HG03064 (cell line): ENCODE results near the gene GOLIM4.

Experiments used
- ATAC-seq: cut with Tn5 transposase; IDR thresholded peaks from one replicate; pipeline ENCODE4 v1.9.1; 2021; ENCODE audit warnings: low read depth; ENCODE audit not compliant: unreplicated experiment

The GOLIM4 gene

DNA sequence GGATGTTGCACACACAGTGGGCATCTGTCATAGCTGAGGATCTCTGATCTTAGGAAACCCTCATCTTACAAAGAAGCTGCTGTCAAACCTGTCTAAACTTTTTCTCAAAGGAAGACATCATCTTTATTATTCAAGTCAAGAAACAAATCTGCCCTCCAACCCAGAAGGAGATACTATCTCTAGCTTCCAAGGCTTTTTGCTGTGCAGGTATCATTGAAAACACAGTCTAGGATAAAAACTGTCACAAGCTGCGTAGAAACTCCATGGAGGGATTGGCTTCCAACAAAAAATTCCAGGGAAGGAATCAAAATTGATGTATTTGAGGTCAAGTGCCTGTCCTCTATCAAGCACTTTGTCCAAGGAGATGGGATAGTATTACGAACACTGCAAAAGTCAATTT lies 89.1 kb downstream of the GOLIM4 start:
- no peak for ATAC-seq

DNA sequence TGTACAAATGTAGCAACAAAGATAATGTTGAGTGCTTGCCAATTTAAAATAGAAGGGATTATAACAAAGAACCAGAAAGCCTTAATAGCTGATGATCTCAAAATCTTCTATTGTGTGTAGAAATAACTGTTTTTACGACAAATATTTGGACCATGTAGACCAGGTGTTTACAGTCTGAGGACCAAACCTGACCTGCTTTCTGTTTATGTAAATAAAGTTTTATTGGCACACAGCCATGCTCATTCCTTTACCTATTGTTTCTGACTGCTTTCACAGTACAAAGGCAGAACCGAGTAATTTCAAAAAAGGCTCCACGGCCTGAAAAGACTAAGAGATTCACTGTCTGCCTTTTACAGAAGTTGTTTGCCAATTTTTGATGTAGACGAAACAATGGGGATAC lies 91.8 kb downstream of the GOLIM4 start:
- no peak for ATAC-seq

DNA sequence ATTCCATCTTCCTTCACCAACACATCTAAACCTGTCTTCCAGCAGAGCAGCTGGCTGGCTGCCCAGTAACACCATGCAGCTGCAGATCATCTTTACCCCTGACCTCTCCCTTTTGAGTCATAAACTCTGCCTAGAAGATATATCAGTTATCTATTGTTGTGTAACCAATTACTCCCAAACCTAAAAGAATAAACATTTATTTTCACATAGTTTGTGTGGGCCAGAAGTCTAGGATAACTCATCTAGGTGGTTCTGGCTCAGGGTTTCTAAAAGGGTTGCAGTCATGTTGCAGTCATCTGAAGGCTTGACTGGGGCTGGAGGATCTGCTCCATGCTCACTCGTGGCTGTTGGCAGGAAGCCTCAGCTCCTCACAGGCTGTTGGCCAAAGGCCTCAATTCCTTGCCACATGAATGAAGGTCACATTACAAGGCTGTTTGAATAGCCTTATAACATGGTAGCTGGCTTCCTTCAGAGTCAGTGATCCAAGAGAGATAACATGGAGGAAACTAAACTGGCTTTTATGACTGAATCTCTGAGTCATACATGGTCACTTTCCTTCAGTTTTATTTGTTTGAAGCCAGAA lies 92.8 kb downstream of the GOLIM4 start:
- no peak for ATAC-seq

DNA sequence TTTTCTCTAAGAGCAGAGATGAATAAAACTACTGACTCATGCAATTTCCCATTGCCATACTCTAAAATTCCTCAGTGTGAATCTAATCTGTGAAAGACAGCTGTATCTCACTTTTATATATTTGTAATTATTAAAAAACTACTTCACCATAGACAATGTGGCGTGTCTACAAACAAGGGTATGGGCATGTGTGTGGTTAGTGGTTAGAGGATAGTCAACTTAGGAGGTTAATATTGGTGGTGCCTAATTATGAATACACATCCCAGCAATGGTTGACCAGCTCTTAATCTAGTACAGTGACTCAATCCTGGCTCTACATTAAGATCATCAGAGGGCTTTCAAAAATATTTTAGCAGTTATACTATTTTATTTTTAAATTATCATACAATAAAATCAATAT lies 94.5 kb downstream of the GOLIM4 start:
- no peak for ATAC-seq

DNA sequence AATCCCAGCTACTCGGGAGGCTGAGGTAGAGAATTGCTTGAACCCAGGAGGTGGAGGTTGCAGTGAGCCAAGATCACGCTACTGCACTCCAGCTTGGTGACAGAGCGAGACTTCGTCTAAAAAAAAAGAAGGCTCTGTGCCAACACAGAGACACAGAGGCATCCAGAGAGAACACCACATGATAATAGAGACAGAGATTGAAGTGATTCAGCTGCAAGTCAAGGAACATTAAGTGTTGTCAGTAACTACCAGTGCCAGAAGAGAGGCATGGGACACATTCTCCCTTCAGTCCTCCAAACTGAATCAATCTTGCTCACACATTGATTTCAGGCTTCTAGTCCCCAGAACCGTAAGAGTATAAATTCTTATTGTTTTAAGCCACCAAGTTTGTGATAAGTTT lies 97.5 kb downstream of the GOLIM4 start:
- no peak for ATAC-seq

DNA sequence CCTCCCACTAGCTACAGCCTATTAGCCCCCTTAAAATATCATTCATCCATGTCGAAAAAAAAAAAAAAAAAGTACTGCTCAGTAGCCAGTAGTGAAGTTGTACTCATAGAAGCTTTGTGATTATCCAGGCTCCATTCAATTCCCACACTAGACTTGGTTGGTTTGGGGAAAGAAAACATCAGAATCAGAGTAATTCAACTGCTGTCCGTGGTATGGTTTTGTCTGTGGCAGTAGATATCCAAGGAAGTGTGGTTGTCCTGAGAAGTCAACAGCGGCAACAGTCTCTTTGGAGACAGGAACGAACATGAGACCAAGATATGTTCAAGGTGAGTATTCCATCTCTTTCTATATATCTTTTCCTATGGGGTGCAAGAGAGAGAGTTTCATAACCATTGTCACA lies 99.2 kb downstream of the GOLIM4 start:
- no peak for ATAC-seq

DNA sequence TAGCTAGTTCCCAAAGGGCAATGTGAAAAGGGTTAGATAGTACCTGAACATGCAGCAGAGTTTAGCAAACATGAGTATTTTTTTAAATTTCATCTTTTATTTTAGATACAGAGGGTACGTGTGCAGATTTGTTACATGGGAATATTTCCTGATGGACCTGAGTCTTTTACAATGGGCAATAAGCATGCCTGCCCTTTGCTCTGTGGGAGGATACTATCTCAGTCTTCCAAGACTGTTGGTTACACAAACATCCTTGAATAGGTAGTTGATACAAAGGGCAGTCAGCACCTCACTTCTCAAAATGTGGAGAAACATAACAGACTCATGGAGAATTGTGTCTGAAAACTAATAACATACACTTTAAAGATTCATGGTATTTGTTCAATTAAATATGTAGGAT lies 103.3 kb downstream of the GOLIM4 start:
- no peak for ATAC-seq

DNA sequence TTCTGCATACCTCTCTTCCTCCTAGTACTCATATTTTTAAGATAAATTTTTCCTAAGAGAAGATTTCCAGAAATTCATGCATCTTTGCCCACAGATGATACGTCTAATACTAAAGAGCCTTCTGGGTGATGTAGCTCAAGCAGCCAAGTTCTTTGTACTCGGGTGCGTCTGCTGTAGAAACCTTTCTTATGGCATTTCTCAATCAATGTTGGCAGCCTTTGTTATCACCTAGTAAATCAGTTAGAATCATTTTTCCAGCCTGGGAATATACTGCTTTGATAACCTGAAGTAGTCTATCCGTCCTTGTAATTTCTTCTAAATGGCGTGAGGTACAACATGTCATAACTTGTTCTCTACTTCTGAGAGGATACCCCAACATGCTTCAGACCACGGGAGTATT lies 104.5 kb downstream of the GOLIM4 start:
- ATAC-seq: no peak

DNA sequence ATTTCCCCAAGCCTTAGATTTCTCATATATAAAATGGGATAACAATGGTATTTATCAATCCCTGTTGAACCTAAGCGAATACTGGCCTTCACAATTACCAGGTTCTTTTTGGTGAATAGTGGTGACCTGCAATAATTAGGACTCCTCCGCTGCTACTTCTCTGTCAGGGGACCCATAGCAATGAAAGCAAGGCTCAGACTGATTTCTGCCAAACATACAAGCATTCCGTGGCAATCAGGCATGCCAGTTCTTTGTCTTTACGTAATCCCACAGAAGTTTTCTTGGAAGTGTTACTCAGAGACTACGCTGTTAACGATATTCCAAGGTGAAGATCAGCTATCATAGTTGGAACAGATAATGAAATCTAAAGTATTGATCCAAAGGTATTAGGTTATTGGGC lies 105.7 kb downstream of the GOLIM4 start:
- ATAC-seq: no peak

DNA sequence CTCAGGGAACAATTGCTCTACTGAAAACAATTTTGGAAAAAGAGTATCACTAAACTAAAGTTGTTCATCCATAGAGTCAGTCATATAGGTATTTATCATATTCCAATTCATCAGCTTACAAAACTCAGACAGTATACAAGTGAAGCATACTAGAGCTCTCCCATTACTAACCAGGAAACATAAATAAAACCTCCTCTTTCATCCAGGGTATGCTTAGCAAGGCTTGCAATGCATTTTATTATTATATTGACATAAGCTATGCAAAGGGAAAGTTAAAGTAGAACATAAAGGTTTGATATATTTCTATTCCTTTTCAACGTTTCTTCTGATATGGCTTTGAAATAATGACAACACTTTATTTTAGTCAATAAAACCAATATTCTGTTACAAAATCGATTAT lies 106.7 kb downstream of the GOLIM4 start:
- ATAC-seq: no peak

DNA sequence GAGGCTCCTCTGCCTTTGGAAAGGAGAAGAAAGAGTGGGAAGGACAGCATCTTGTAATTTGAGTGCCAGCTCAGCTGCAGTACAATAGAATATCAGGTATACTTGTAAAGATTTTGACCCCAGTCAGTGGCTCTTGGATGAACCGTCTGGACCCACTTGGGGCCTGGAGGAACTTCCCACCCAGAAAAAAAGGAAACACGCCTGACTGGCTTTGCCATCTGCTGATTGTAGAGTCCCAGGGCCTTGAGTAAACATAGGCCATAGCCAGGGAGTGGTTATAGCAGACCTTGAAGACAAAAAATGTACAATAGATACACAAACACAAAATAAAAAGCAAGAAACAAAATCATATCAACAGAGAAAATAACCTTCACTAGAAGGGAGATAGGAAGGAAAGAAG lies 112.1 kb downstream of the GOLIM4 start:
- no peak for ATAC-seq

DNA sequence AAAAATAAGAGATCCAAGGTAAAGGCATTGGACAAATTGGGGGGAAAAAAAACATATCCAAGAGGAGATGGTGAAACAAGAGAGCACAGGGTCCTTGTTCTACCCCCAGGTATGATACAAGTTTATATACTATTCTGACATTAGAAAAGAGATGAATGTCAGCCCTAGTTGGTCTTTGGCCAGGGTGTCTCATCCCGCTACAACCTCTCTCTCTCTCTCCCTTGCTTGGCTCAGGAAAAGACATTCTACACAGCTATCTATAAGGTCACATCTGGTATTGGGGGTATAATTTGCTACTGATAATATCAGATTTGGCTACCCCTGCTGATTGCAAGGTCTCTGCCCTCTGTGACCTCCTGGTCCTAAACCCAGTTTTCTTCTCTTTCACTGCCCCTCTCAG lies 117.2 kb downstream of the GOLIM4 start:
- no peak for ATAC-seq

DNA sequence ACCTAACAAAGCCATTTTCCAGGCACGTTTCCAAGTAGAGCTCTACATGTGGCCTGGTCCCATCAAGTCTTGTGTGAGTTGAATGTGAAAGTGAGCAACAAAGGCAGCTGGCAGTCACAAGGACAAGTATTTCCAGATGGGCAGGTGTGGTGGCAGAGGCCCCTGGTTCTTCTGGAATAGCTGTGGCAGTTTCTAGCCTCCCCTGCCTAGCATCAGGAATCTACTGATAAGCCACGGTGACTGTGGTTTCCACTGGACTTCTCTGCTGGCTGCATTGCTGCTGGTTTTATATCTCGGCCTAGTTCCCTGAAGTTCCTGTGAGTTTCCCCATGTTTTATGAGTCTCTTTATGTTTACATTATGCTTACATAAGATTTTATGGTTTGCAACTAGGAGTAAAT lies 117.7 kb downstream of the GOLIM4 start:
- ATAC-seq: no peak

DNA sequence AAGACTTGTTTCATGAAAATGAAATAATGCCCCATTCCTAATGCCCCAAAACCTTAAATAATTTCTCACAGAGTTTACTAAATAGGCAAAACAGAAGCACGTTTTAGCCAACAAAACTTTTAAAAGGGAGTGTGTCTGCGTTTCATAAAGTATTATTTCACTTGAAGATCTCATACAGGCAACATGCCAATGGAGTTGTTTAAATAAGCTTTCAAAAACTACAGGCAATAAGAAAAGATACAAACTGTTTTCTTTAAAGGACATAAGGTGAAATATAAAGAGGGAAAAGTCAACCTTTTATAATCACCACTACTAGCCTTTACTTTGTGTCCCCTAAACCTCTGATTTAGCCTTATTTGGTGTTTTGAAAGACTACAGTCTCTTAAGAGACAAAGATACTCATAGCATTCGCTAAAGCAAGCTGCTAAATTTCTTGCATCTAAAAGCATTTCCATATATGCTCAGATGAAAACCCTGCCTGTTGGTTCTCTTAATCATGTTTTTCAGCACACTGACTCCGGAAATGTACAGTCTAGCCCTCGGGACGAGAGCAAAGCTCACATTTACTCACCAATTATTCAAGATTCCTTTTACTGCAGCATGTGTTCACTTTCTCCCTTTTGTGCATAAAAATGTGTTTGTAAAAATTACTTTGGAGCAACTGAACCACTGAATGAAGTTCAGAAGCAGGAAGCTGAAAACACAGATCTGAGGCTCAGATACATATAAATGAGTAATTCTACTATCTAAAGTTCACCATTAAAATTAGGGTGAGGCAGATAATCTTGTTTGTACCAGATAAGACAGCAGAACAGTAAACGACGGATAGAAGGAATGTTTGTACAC lies 119.0 kb downstream of the GOLIM4 start:
- no peak for ATAC-seq

DNA sequence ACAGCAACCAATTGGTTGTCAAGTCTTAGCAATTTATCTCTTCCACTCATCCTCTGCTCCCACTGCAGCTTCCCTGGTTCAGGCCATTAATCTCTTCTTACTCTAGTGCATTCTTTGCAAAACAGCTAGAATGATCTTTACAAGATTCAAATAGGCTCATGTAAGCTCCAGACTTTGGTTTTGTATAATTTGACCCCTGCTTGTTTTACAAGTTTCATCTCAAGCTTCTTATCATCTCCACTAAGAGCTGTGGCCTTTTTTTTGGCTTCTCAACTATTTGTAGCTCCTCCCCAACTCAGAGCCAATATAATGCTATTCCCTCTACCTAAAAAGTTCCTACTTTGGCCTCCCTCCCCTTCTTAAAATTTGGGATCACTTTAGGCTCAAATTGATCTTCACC lies 121.8 kb downstream of the GOLIM4 start:
- ATAC-seq: no peak

DNA sequence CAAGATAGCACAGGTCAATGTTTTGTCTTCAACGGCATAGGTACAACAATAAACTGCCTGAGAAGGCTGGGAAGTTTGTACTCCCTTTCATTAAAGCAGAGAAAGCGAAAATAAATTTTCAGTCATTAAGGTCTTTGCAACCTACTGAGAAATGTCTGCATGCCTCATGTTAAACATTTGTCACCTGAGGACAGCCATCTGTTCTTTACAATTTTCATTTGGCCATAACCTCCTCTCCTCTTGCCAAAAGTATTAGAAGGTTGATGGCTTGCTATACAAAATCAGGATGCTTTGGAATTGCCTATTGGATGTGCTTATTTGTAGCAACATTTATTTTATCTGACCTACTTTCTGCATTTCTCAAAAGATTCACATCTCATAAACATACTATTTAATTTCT lies 122.7 kb downstream of the GOLIM4 start:
- ATAC-seq: no peak

DNA sequence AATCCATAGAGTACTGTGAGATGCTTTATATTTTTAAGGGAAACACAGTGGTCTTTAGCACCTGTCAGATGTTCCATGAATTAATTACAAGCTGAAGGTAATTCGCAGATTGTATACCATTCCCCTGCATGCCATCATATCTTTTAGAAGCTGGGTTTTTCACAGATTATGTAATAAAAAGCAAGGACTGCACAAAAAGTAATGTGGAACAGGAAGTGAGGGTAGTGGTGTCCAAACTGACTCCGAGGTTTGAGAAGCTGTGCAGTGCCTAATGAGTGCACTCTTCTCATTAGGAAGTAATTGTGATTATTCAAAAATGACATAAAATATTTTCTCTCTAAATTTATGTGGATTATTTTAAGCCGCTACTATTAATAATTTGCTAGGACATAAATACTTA lies 123.2 kb downstream of the GOLIM4 start:
- ATAC-seq: no peak

DNA sequence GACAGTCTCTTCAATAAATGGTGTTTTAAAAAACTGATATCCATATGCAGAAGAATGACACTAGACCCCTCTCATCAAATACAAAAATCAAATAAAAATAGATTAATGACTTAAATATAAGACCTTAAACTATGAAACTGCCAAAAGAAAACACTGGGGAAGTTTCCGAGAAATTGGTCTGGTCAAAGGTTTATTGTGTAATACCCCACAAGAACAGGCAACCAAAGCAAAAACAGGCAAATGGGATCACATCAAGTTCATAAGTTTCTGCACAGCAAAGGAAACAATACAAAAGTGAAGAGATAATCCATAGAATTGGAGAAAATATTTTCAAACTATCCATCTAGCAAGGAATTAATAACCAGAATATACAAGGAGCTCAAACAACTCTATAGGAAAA lies 126.2 kb downstream of the GOLIM4 start:
- no peak for ATAC-seq

DNA sequence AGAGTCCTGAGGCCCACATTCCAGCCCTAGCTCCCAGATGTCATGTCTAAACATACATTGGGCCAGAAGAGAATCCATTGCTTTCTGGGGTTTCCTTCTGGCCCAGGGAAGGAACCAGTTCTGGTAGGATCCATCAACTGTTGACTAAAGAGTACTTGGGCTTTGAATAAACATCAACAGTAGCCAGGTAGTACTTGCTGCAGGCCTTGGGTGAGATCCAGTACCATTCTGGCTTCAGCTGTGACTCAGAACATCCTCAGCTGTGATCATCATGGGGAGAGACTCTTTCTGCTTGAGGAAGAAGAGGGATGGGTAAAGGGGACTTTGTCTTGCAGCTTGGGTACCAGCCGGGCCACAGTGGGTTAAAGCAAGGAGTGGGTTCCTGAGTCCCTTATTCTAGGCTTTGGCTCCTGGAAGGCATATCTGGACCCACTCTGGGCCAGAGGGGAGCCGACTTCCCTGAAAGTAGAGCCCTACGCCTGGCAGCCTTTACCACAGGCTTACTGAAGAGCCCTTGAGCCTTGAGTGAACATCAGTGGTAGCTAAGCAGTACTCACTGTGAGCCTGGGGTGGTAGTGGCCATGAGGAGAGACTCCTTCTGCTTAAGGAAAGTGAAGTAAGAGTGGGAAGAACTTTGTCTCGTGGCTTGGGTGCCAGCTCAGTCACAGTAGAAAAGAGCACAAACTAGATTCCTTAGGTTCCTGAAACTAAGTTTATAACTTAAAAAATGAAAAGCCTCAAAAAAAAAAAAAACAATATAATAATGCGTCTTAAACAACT lies 128.3 kb downstream of the GOLIM4 start:
- no peak for ATAC-seq
